Neural progenitor cell (in vitro differentiated cells): ENCODE results near the gene KCNMA1. TPM values are rescaled to one million over a fixed set of nuclear protein-coding genes. Genes with fewer than 3 reads are reported as not detected.

ENCODE experiments used
- DNase-seq: peaks from one replicate; pipeline ENCODE4 v3.0.0-alpha.2; 2016; ENCODE audit warnings: low spot score
- H2AFZ ChIP-seq: fragments of 200-600 bp; sonication (generic); replicated peaks from 2 replicates; pipeline ENCODE4 v1.6.1; 2016; ENCODE audit warnings: antibody characterized with exemption
- H3F3A ChIP-seq: fragments of 200-600 bp; sonication (generic); 2 replicates; pipeline ENCODE4 v1.6.1; 2016; ENCODE audit warnings: antibody characterized with exemption, low read depth
- H3K27ac ChIP-seq: fragments of 200-600 bp; sonication (generic); 2 replicates; pipeline ENCODE4 v1.5.1; 2016; ENCODE audit warnings: mild to moderate bottlenecking
- H3K27me3 ChIP-seq: fragments of 200-600 bp; sonication (generic); 2 replicates; pipeline ENCODE4 v1.6.1; 2016; ENCODE audit warnings: mild to moderate bottlenecking, moderate library complexity
- H3K36me3 ChIP-seq: fragments of 200-600 bp; sonication (generic); 2 replicates; pipeline ENCODE4 v1.5.1; 2016
- H3K4me1 ChIP-seq: fragments of 200-600 bp; sonication (generic); 2 replicates; pipeline ENCODE4 v1.6.1; 2016; ENCODE audit warnings: mixed run types
- H3K4me2 ChIP-seq: fragments of 200-600 bp; sonication (generic); 2 replicates; pipeline ENCODE4 v1.6.1; 2016
- H3K4me3 ChIP-seq: fragments of 200-600 bp; sonication (generic); 2 replicates; pipeline ENCODE4 v1.5.1; 2016
- H3K79me2 ChIP-seq: fragments of 200-600 bp; sonication (generic); 2 replicates; pipeline ENCODE4 v1.6.1; 2016; ENCODE audit warnings: low read depth
- H3K9ac ChIP-seq: fragments of 200-600 bp; sonication (generic); 2 replicates; pipeline ENCODE4 v1.6.1; 2016
- H3K9me3 ChIP-seq: fragments of 200-600 bp; sonication (generic); 2 replicates; pipeline ENCODE4 v1.5.1; 2016; ENCODE audit warnings: low read depth
- H4K20me1 ChIP-seq: fragments of 200-600 bp; sonication (generic); 2 replicates; pipeline ENCODE4 v1.6.1; 2016; ENCODE audit warnings: low read depth
- H3K27ac Mint-ChIP-seq: 3 replicates; pipeline ENCODE4 v1.8.0; 2021; ENCODE audit warnings: mixed read lengths
- H3K27me3 Mint-ChIP-seq: 2 replicates; pipeline ENCODE4 v1.8.0; 2022; ENCODE audit warnings: low read depth, mild to moderate bottlenecking, inconsistent platforms, moderate library complexity, mixed read lengths; ENCODE audit not compliant: insufficient read depth
- H3K36me3 Mint-ChIP-seq: 3 replicates; pipeline ENCODE4 v1.8.0; 2021; ENCODE audit warnings: mixed read lengths
- H3K4me1 Mint-ChIP-seq: 3 replicates; pipeline ENCODE4 v1.8.0; 2021; ENCODE audit warnings: mixed read lengths
- H3K4me3 Mint-ChIP-seq: 3 replicates; pipeline ENCODE4 v1.8.0; 2021; ENCODE audit warnings: mild to moderate bottlenecking, moderate library complexity, mixed read lengths
- H3K9me3 Mint-ChIP-seq: 3 replicates; pipeline ENCODE4 v1.8.0; 2020; ENCODE audit warnings: mixed read lengths
- CTCF ChIP-seq: fragments of 200-600 bp; sonication (generic); IDR thresholded peaks from 2 replicates; pipeline ENCODE4 v1.5.1; 2017; ENCODE audit warnings: antibody characterized with exemption, mild to moderate bottlenecking
- EZH2 ChIP-seq: fragments of 200-600 bp; sonication (generic); IDR thresholded peaks from 2 replicates; pipeline ENCODE4 v1.6.1; 2017; ENCODE audit warnings: antibody characterized with exemption, mild to moderate bottlenecking, moderate library complexity
- EZH2phosphoT487 ChIP-seq: fragments of 200-600 bp; sonication (generic); IDR thresholded peaks from 2 replicates; pipeline ENCODE4 v1.6.1; 2017; ENCODE audit warnings: antibody characterized with exemption
- total RNA-seq: library from RNA; depleted of rRNA; stranded (reverse); fragments of >200 nt; gene quantifications from 2 replicates; pipeline ENCODE4 v1.2.3, GENCODE V29; 2015; ENCODE audit warnings: low replicate concordance

KCNMA1 gene
- total RNA-seq, 1 donor from 2014 or later: 2.4 TPM

- H3K27me3 ChIP-seq: no peaks in the 10 kb centered on the region
- H3K36me3 Mint-ChIP-seq: no peaks in the 10 kb centered on the region
- DNase-seq: no peak
- no peak overlapping the region for H3K4me3 Mint-ChIP-seq
- no peaks in the 10 kb centered on the region for H3K9me3 ChIP-seq
- H3K36me3 ChIP-seq: no peaks in the 10 kb centered on the region
- H3K4me2 ChIP-seq: no peak overlapping the region
- peaks cover 64% of the 10 kb centered on the region for H3K4me1 Mint-ChIP-seq
- H3K27ac ChIP-seq: no peak overlapping the region
- H2AFZ ChIP-seq: no peak overlapping the region
- no peaks in the 10 kb centered on the region for H3K79me2 ChIP-seq
- TF ChIP-seq EZH2 (no peak), CTCF (no peak)
- peaks cover 5% of the 10 kb centered on the region for H3K27me3 Mint-ChIP-seq
- H3F3A ChIP-seq: no peaks in the 10 kb centered on the region
- no peak overlapping the region for H3K4me3 ChIP-seq
- no peaks in the 10 kb centered on the region for H3K9me3 Mint-ChIP-seq
- no peak overlapping the region for H3K27ac Mint-ChIP-seq
- H3K9ac ChIP-seq: no peak overlapping the region
- no peaks in the 10 kb centered on the region for H4K20me1 ChIP-seq
- H3K4me1 ChIP-seq: peaks cover 10% of the 10 kb centered on the region
Measured at GRCh38 chr10:77386365-77386764, 251.2 kb downstream of the KCNMA1 start.

- Histone ChIP-seq H2AFZ (no peak overlapping the region), H3K9me3 (no peaks in the 10 kb centered on the region), H3K4me3 (no peak overlapping the region), H4K20me1 (no peaks in the 10 kb centered on the region), H3K27me3 (no peaks in the 10 kb centered on the region), H3F3A (peaks cover 5% of the 10 kb centered on the region), H3K36me3 (no peaks in the 10 kb centered on the region), H3K79me2 (no peaks in the 10 kb centered on the region), H3K4me1 (peaks cover 10% of the 10 kb centered on the region), H3K27ac (no peak overlapping the region), H3K9ac (no peak overlapping the region), H3K4me2 (no peak overlapping the region)
- Mint-ChIP-seq H3K27ac (no peak overlapping the region), H3K9me3 (no peaks in the 10 kb centered on the region), H3K36me3 (no peaks in the 10 kb centered on the region), H3K4me3 (no peak overlapping the region), H3K27me3 (peaks cover 2% of the 10 kb centered on the region), H3K4me1 (peaks cover 59% of the 10 kb centered on the region)
- no peak for DNase-seq
- TF ChIP-seq EZH2 (no peak), EZH2phosphoT487 (no peak), CTCF (no peak)
Measured at GRCh38 chr10:77385315-77385714, 252.3 kb downstream of the KCNMA1 start.

- Histone ChIP-seq H3K27ac (no peak overlapping the region), H4K20me1 (no peaks in the 10 kb centered on the region), H3K79me2 (no peaks in the 10 kb centered on the region), H3K4me3 (no peak overlapping the region), H3K4me2 (no peak overlapping the region), H3K9ac (no peak overlapping the region), H3F3A (peaks cover 11% of the 10 kb centered on the region), H2AFZ (no peak overlapping the region), H3K9me3 (no peaks in the 10 kb centered on the region), H3K36me3 (no peaks in the 10 kb centered on the region), H3K27me3 (no peaks in the 10 kb centered on the region), H3K4me1 (peaks cover 15% of the 10 kb centered on the region)
- H3K27ac Mint-ChIP-seq: no peak overlapping the region
- peaks cover 53% of the 10 kb centered on the region for H3K4me1 Mint-ChIP-seq
- peak; percentile 53 for DNase-seq
- no peaks in the 10 kb centered on the region for H3K36me3 Mint-ChIP-seq
- H3K4me3 Mint-ChIP-seq: no peak overlapping the region
- H3K9me3 Mint-ChIP-seq: no peaks in the 10 kb centered on the region
- peaks cover 2% of the 10 kb centered on the region for H3K27me3 Mint-ChIP-seq
- TF ChIP-seq CTCF (no peak), EZH2 (no peak), EZH2phosphoT487 (no peak)
Measured at GRCh38 chr10:77383861-77384553, 253.6 kb downstream of the KCNMA1 start.
